Measurements from ENCODE around the gene ATP10A.
A peak's percentile ranks its signal among the peaks of the same experiment; 100 is the strongest.

The ATP10A gene

DNA sequence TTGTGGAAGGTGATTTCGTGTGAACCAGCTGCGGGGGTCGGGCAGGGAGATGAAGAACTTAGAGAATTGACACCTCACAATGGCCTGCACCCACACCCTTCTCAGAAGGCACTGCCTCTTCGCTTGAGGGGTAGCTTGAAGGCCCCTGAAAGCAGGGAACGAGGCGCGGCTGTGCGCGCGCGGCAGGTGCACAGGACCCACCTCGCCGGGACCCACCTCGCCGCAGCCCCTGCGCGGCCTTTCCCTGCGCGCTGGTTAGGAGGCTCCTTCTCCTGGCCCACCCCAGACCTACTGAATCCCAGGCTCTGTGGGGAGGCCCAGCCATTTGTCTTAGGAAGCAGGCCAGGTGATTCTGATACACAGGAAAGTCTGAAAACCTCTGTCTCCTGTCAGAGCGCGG, 46.2 kb upstream of the ATP10A start:
- no peak overlapping the region for H4K91ac ChIP-seq (ENCODE audit: low read depth, low read length)

DNA sequence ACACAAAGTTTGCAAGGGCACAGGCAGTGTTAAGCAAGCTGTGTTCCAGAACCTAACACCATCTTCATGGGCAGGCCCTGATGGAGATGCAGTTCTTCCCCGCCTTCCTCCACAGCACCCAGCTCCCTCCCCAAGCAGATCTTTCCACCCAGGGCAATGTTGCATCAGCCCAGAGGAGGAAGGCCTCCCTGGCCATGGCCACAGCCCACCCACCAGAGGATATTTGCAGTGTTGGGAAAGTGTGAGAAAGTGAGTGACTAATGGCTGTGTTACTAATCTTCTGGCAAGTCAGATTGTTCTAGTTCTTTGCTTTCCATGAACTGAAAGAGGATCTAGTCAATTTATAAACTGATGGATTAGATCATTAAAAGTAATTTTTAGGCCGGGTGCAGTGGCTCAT, 42.0 kb upstream of the ATP10A start:
- H2BK120ac ChIP-seq (ENCODE audit: insufficient read depth, low read length, poor library complexity): no peak overlapping the region
- no peak overlapping the region for H2BK12ac ChIP-seq (ENCODE audit: low read length)
- no peak overlapping the region for H2BK5ac ChIP-seq (ENCODE audit: low read depth, low read length, poor library complexity)
- no peak overlapping the region for H3K27ac ChIP-seq (ENCODE audit: low read depth, low read length)
- no peak overlapping the region for H3K18ac ChIP-seq (ENCODE audit: low read length)
- no CpG with 5 or more reads among the region's 2 CpGs for WGBS (ENCODE audit: extremely low coverage, insufficient coverage, insufficient read length)
- no peak overlapping the region for H3K9ac ChIP-seq (ENCODE audit: low read length)
- no peaks in the 10 kb centered on the region for H3K79me2 ChIP-seq (ENCODE audit: control insufficient read depth, insufficient read depth, low read length, poor library complexity)
- no peaks in the 10 kb centered on the region for H3K36me3 ChIP-seq (ENCODE audit: control insufficient read depth in 1 of 2, insufficient read depth in 2 of 2, low read length in 2 of 2)
- H2AK5ac ChIP-seq (ENCODE audit: low read length): no peak overlapping the region
- H3K23ac ChIP-seq (ENCODE audit: low read length): no peak overlapping the region
- DNase-seq: no peak
- H2AFZ ChIP-seq (ENCODE audit: insufficient read depth, low read length, poor library complexity): no peak overlapping the region
- no peak overlapping the region for H3K14ac ChIP-seq (ENCODE audit: low read length)
- no peak overlapping the region for H3K4me2 ChIP-seq (ENCODE audit: low read length)
- no peaks in the 10 kb centered on the region for H3K27me3 ChIP-seq (ENCODE audit: insufficient read depth, low read length)
- H4K91ac ChIP-seq (ENCODE audit: low read depth, low read length): no peak overlapping the region
- H4K8ac ChIP-seq (ENCODE audit: low read depth, low read length): no peak overlapping the region
- no peak overlapping the region for H3K4me3 ChIP-seq (ENCODE audit: low read depth, low read length)
- H3K9me3 ChIP-seq (ENCODE audit: insufficient read depth, low read depth, low read length): peaks cover 2% of the 10 kb centered on the region
- no peak overlapping the region for H3K4ac ChIP-seq (ENCODE audit: low read depth, low read length)
- no peak overlapping the region for H4K12ac ChIP-seq (ENCODE audit: low read depth, low read length)
- H3K4me1 ChIP-seq (ENCODE audit: control insufficient read depth in 1 of 2, insufficient read depth in 2 of 2, low read length in 2 of 2): peaks cover 0 to 12% of the 10 kb centered on the region in 2 experiments
- no peaks in the 10 kb centered on the region for H3K79me1 ChIP-seq (ENCODE audit: low read length)

More for the DNA sequence above, 46.2 kb upstream of the ATP10A start:
- H2BK120ac ChIP-seq (ENCODE audit: insufficient read depth, low read length, poor library complexity): no peak overlapping the region
- no peak overlapping the region for H3K4me2 ChIP-seq (ENCODE audit: low read length)
- H3K14ac ChIP-seq (ENCODE audit: low read length): no peak overlapping the region
- no peak overlapping the region for H2BK12ac ChIP-seq (ENCODE audit: low read length)
- no peak overlapping the region for H2AFZ ChIP-seq (ENCODE audit: insufficient read depth, low read length, poor library complexity)
- H3K23ac ChIP-seq (ENCODE audit: low read length): no peak overlapping the region
- H3K4ac ChIP-seq (ENCODE audit: low read depth, low read length): no peak overlapping the region
- no CpG with 5 or more reads among the region's 21 CpGs for WGBS (ENCODE audit: extremely low coverage, insufficient coverage, insufficient read length)
- no peaks in the 10 kb centered on the region for H3K9me3 ChIP-seq (ENCODE audit: insufficient read depth, low read depth, low read length)
- H4K12ac ChIP-seq (ENCODE audit: low read depth, low read length): no peak overlapping the region
- H3K79me1 ChIP-seq (ENCODE audit: low read length): no peaks in the 10 kb centered on the region
- no peak for DNase-seq
- H3K4me1 ChIP-seq (ENCODE audit: control insufficient read depth in 1 of 2, insufficient read depth in 2 of 2, low read length in 2 of 2): no peaks in the 10 kb centered on the region
- no peak overlapping the region for H3K18ac ChIP-seq (ENCODE audit: low read length)
- H3K4me3 ChIP-seq (ENCODE audit: low read depth, low read length): no peak overlapping the region
- no peak overlapping the region for H2BK5ac ChIP-seq (ENCODE audit: low read depth, low read length, poor library complexity)
- H3K9ac ChIP-seq (ENCODE audit: low read length): no peak overlapping the region
- no peak overlapping the region for H3K27ac ChIP-seq (ENCODE audit: low read depth, low read length)
- no peaks in the 10 kb centered on the region for H3K27me3 ChIP-seq (ENCODE audit: insufficient read depth, low read length)
- H3K79me2 ChIP-seq (ENCODE audit: control insufficient read depth, insufficient read depth, low read length, poor library complexity): no peaks in the 10 kb centered on the region
- no peak overlapping the region for H2AK5ac ChIP-seq (ENCODE audit: low read length)
- no peaks in the 10 kb centered on the region for H3K36me3 ChIP-seq (ENCODE audit: control insufficient read depth in 1 of 2, insufficient read depth in 2 of 2, low read length in 2 of 2)
- H4K8ac ChIP-seq (ENCODE audit: low read depth, low read length): no peak overlapping the region

DNA sequence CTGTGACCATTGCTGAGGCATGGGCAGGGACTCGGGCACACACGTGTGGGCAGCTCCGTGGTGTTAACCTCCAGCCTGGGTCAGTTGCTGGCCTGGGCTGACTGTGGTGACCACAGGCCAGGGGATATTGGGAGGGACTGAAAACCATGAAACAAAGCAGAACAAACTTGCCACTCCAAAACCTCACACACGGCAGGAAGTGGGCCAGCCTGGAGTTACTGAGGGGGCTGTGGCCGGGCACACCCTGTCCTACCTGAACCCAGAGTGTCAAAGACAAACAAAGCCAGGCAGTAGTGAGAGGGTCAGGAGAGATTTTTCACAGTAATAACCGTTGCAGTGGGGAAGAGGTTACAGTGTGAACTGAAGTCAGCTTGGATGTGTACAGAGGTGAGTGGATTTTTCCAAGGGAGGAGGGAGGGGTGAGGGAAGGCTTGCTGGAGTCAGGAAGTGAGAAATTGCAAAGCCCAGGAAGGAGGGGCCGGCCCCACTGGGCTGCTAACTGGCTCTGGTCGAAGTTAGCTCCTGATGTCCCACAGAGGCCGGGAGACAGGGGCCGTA, 40.0 kb upstream of the ATP10A start:
- H3K4ac ChIP-seq (ENCODE audit: low read depth, low read length): no peak overlapping the region
- no peak overlapping the region for H2BK12ac ChIP-seq (ENCODE audit: low read length)
- H3K4me1 ChIP-seq (ENCODE audit: control insufficient read depth in 1 of 2, insufficient read depth in 2 of 2, low read length in 2 of 2): peaks cover 0 to 12% of the 10 kb centered on the region in 2 experiments
- no peak overlapping the region for H2BK5ac ChIP-seq (ENCODE audit: low read depth, low read length, poor library complexity)
- H3K27ac ChIP-seq (ENCODE audit: low read depth, low read length): no peak overlapping the region
- no CpG with 5 or more reads among the region's 10 CpGs for WGBS (ENCODE audit: extremely low coverage, insufficient coverage, insufficient read length)
- no peaks in the 10 kb centered on the region for H3K79me2 ChIP-seq (ENCODE audit: control insufficient read depth, insufficient read depth, low read length, poor library complexity)
- H3K18ac ChIP-seq (ENCODE audit: low read length): no peak overlapping the region
- H3K79me1 ChIP-seq (ENCODE audit: low read length): no peaks in the 10 kb centered on the region
- H2BK120ac ChIP-seq (ENCODE audit: insufficient read depth, low read length, poor library complexity): no peak overlapping the region
- H4K8ac ChIP-seq (ENCODE audit: low read depth, low read length): peak overlapping the region; percentile 20
- H2AK5ac ChIP-seq (ENCODE audit: low read length): no peak overlapping the region
- H3K4me3 ChIP-seq (ENCODE audit: low read depth, low read length): no peak overlapping the region
- no peak overlapping the region for H3K4me2 ChIP-seq (ENCODE audit: low read length)
- no peak overlapping the region for H4K12ac ChIP-seq (ENCODE audit: low read depth, low read length)
- H4K91ac ChIP-seq (ENCODE audit: low read depth, low read length): no peak overlapping the region
- no peak overlapping the region for H3K9ac ChIP-seq (ENCODE audit: low read length)
- no peaks in the 10 kb centered on the region for H3K36me3 ChIP-seq (ENCODE audit: control insufficient read depth in 1 of 2, insufficient read depth in 2 of 2, low read length in 2 of 2)
- no peak overlapping the region for H3K23ac ChIP-seq (ENCODE audit: low read length)
- no peak for DNase-seq
- H3K9me3 ChIP-seq (ENCODE audit: insufficient read depth, low read depth, low read length): peaks cover 2% of the 10 kb centered on the region
- no peak overlapping the region for H3K14ac ChIP-seq (ENCODE audit: low read length)
- H2AFZ ChIP-seq (ENCODE audit: insufficient read depth, low read length, poor library complexity): no peak overlapping the region
- H3K27me3 ChIP-seq (ENCODE audit: insufficient read depth, low read length): no peaks in the 10 kb centered on the region

DNA sequence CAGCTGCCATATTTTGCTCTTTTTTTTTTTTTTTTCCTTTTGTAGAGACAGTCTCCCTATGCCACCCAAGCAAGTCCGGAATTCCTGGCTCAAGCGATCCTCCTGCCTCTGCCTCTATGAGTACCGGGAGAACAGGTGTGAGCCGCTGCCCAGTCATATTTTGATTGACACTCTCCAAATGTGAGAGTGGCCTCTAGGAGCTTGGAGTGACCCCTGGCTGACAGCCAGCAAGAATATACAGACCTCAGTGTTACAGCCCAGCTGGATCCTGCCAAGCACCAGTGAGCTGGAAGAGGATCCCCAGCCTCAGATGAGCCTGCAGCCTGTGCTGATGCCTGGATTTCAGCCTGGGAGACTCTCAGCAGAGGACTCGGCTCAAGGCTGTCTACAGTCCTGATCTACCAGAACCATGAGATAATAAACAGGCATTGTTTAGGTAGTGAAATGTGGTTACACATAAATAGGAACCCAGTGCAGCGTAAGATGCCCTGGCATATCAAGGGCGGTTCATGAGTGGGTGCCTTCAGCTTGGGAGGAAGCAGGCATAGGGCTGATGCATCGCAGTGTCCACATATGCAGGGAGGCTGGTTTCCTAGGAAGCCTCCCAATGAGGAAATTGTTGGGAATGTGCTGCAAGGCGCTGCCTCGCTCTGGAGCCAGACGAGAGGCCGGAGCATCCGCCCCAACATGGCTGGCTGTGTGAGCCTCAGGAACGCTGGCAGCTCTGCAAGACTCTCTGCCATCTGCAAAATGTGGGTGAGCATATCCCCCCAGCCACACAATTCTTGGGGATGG, 38.9 kb upstream of the ATP10A start:
- no peak for DNase-seq
- H3K4me1 ChIP-seq (ENCODE audit: control insufficient read depth in 1 of 2, insufficient read depth in 2 of 2, low read length in 2 of 2): peaks cover 0 to 12% of the 10 kb centered on the region in 2 experiments
- H2AK5ac ChIP-seq (ENCODE audit: low read length): no peak overlapping the region
- H2BK5ac ChIP-seq (ENCODE audit: low read depth, low read length, poor library complexity): no peak overlapping the region
- no peak overlapping the region for H3K4me3 ChIP-seq (ENCODE audit: low read depth, low read length)
- no CpG with 5 or more reads among the region's 14 CpGs for WGBS (ENCODE audit: extremely low coverage, insufficient coverage, insufficient read length)
- no peaks in the 10 kb centered on the region for H3K36me3 ChIP-seq (ENCODE audit: control insufficient read depth in 1 of 2, insufficient read depth in 2 of 2, low read length in 2 of 2)
- H4K91ac ChIP-seq (ENCODE audit: low read depth, low read length): no peak overlapping the region
- no peak overlapping the region for H3K18ac ChIP-seq (ENCODE audit: low read length)
- H3K14ac ChIP-seq (ENCODE audit: low read length): no peak overlapping the region
- no peaks in the 10 kb centered on the region for H3K79me2 ChIP-seq (ENCODE audit: control insufficient read depth, insufficient read depth, low read length, poor library complexity)
- H4K8ac ChIP-seq (ENCODE audit: low read depth, low read length): no peak overlapping the region
- no peak overlapping the region for H3K9ac ChIP-seq (ENCODE audit: low read length)
- peaks cover 2% of the 10 kb centered on the region for H3K9me3 ChIP-seq (ENCODE audit: insufficient read depth, low read depth, low read length)
- H2BK12ac ChIP-seq (ENCODE audit: low read length): no peak overlapping the region
- no peak overlapping the region for H3K4ac ChIP-seq (ENCODE audit: low read depth, low read length)
- H3K23ac ChIP-seq (ENCODE audit: low read length): no peak overlapping the region
- no peak overlapping the region for H4K12ac ChIP-seq (ENCODE audit: low read depth, low read length)
- H2BK120ac ChIP-seq (ENCODE audit: insufficient read depth, low read length, poor library complexity): no peak overlapping the region
- H3K27me3 ChIP-seq (ENCODE audit: insufficient read depth, low read length): no peaks in the 10 kb centered on the region
- H2AFZ ChIP-seq (ENCODE audit: insufficient read depth, low read length, poor library complexity): no peak overlapping the region
- no peaks in the 10 kb centered on the region for H3K79me1 ChIP-seq (ENCODE audit: low read length)
- H3K27ac ChIP-seq (ENCODE audit: low read depth, low read length): no peak overlapping the region
- no peak overlapping the region for H3K4me2 ChIP-seq (ENCODE audit: low read length)
